ENCODE measurements around the gene CPA2. TPM values are rescaled to one million over a fixed set of nuclear protein-coding genes. Genes with fewer than 3 reads are reported as not detected.

Gene CPA2
- total and polyA plus RNA-seq, 2 experiments from 2014 or later, result not detected

DNA sequence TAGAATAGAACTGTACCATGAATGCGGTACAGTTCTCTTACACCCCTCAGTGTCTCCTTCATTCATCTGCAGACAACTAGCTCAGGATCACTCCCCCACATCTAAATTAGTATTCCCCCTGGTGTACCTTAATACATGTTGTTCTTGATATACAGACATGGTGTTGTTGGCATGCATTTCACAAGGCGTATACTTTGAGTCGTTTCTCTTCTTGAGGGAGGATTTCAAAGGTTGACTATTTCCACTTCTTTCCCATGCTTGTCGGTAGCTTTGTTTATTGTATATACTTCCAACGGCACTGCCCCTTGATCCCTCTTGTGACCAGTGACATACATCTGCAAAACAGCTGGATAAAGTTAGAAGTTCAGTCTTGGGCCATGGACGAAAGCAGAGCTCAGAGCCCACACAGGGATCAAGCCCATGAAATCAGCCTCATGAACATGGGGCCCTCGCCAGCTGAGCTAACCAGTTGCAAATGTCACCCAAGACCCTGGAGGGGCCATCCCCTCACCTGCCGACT, 34.9 kb downstream of the CPA2 start:
- Mint-ChIP-seq H3K4me1 (no peaks in the 10 kb centered on the region), H3K27ac (no peak overlapping the region)
- ATAC-seq, result no peak

More for the DNA sequence above, 34.9 kb downstream of the CPA2 start:
- no peak overlapping the region for H3K4me2 ChIP-seq
- Mint-ChIP-seq H3K9me3 (no peaks in the 10 kb centered on the region; the same call in 2 of the 3 replicates), H3K27me3 (ENCODE audit: insufficient read depth, low read depth, poor library complexity) (peaks cover 10% of the 10 kb centered on the region), H3K36me3 (ENCODE audit: low read depth) (no peaks in the 10 kb centered on the region), H3K4me3 (no peak overlapping the region)
- no peak for DNase-seq (ENCODE audit: low spot score)
- H2AFZ ChIP-seq, result no peak overlapping the region
- no peaks in the 10 kb centered on the region for H3F3A ChIP-seq (replicated peaks; ENCODE audit: low read depth)
- no peaks in the 10 kb centered on the region for H3K27me3 ChIP-seq (ENCODE audit: insufficient read depth)
- H3K4me1 ChIP-seq (ENCODE audit: insufficient read depth), result no peaks in the 10 kb centered on the region
- no peaks in the 10 kb centered on the region for H3K36me3 ChIP-seq (ENCODE audit: insufficient read depth)
- no peaks in the 10 kb centered on the region for H3K9me2 ChIP-seq (ENCODE audit: insufficient read depth)
- no peak overlapping the region for H3K27ac ChIP-seq (ENCODE audit: low read depth)
- no peaks in the 10 kb centered on the region for H4K20me1 ChIP-seq (replicated peaks; ENCODE audit: insufficient read depth)
- TF ChIP-seq, protein P1, sequence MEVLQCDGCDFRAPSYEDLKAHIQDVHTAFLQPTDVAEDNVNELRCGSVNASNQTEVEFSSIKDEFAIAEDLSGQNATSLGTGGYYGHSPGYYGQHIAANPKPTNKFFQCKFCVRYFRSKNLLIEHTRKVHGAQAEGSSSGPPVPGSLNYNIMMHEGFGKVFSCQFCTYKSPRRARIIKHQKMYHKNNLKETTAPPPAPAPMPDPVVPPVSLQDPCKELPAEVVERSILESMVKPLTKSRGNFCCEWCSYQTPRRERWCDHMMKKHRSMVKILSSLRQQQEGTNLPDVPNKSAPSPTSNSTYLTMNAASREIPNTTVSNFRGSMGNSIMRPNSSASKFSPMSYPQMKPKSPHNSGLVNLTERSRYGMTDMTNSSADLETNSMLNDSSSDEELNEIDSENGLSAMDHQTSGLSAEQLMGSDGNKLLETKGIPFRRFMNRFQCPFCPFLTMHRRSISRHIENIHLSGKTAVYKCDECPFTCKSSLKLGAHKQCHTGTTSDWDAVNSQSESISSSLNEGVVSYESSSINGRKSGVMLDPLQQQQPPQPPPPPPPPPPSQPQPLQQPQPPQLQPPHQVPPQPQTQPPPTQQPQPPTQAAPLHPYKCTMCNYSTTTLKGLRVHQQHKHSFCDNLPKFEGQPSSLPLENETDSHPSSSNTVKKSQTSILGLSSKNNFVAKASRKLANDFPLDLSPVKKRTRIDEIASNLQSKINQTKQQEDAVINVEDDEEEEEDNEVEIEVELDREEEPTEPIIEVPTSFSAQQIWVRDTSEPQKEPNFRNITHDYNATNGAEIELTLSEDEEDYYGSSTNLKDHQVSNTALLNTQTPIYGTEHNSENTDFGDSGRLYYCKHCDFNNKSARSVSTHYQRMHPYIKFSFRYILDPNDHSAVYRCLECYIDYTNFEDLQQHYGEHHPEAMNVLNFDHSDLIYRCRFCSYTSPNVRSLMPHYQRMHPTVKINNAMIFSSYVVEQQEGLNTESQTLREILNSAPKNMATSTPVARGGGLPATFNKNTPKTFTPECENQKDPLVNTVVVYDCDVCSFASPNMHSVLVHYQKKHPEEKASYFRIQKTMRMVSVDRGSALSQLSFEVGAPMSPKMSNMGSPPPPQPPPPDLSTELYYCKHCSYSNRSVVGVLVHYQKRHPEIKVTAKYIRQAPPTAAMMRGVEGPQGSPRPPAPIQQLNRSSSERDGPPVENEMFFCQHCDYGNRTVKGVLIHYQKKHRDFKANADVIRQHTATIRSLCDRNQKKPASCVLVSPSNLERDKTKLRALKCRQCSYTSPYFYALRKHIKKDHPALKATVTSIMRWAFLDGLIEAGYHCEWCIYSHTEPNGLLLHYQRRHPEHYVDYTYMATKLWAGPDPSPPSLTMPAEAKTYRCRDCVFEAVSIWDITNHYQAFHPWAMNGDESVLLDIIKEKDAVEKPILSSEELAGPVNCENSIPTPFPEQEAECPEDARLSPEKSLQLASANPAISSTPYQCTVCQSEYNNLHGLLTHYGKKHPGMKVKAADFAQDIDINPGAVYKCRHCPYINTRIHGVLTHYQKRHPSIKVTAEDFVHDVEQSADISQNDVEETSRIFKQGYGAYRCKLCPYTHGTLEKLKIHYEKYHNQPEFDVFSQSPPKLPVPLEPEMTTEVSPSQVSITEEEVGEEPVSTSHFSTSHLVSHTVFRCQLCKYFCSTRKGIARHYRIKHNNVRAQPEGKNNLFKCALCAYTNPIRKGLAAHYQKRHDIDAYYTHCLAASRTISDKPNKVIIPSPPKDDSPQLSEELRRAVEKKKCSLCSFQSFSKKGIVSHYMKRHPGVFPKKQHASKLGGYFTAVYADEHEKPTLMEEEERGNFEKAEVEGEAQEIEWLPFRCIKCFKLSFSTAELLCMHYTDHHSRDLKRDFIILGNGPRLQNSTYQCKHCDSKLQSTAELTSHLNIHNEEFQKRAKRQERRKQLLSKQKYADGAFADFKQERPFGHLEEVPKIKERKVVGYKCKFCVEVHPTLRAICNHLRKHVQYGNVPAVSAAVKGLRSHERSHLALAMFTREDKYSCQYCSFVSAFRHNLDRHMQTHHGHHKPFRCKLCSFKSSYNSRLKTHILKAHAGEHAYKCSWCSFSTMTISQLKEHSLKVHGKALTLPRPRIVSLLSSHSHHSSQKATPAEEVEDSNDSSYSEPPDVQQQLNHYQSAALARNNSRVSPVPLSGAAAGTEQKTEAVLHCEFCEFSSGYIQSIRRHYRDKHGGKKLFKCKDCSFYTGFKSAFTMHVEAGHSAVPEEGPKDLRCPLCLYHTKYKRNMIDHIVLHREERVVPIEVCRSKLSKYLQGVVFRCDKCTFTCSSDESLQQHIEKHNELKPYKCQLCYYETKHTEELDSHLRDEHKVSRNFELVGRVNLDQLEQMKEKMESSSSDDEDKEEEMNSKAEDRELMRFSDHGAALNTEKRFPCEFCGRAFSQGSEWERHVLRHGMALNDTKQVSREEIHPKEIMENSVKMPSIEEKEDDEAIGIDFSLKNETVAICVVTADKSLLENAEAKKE (CRISPR knock-in tag; IDR thresholded peaks at IDR 0.05), result no peak
- no peak for TF ChIP-seq POLR2AphosphoS5 (IDR thresholded peaks at IDR 0.05; ENCODE audit: low read depth)
- H3K4me3 ChIP-seq, result no peak overlapping the region
- no peaks in the 10 kb centered on the region for H3K79me2 ChIP-seq (replicated peaks; ENCODE audit: insufficient read depth)
